K562 (cell line): Measurements from ENCODE around the gene AREL1.
A peak's percentile ranks its signal among the peaks of the same experiment; 100 is the strongest.

Experiments used
- CBX3 ChIP-seq, 2 experiments: IDR thresholded peaks; 1 replicate in 1 of 2; 2 replicates in 1 of 2; pipeline ENCODE4 v1.6.1; 2012; ENCODE audit warnings: inconsistent platforms in 2 of 2, low read length in 2 of 2, borderline replicate concordance in 1 of 2, control low read depth in 1 of 2
- CBX5 ChIP-seq: IDR thresholded peaks from 2 replicates; pipeline ENCODE4 v1.6.1; 2014; ENCODE audit warnings: low read depth, borderline replicate concordance
- CTCF ChIP-seq, 3 experiments: IDR thresholded peaks in 2 of 3; conservative IDR thresholded peaks in 1 of 3; 2 replicates each; pipeline ENCODE4 v1.5.1; 2011 to 2012; ENCODE audit warnings: low read length in 3 of 3, mild to moderate bottlenecking in 3 of 3, control low read depth in 2 of 3, improper control_type of control experiment in 1 of 3, inconsistent platforms in 1 of 3, low read depth in 1 of 3, mixed read lengths in 1 of 3, moderate library complexity in 1 of 3; ENCODE audit not compliant: insufficient read depth in 2 of 3
- EP300 ChIP-seq: IDR thresholded peaks from 2 replicates; pipeline ENCODE4 v1.6.1; 2012; ENCODE audit warnings: low read length, improper control_type of control experiment
- JUNB ChIP-seq: fragments of 450-650 bp; formaldehyde crosslinking; conservative IDR thresholded peaks from 2 replicates; pipeline ENCODE4 v1.4.0; 2020; ENCODE audit warnings: mild to moderate bottlenecking
- KAT8 ChIP-seq: fragments of 450-650 bp; IDR thresholded peaks from 2 replicates; pipeline ENCODE4 v1.6.1; 2016; ENCODE audit warnings: low read depth, mild to moderate bottlenecking
- POLR2A ChIP-seq: fragments of 450-650 bp; conservative IDR thresholded peaks from 2 replicates; pipeline ENCODE4 v1.6.1; 2016
- REST ChIP-seq, 2 experiments: fragments of 450-650 bp; formaldehyde crosslinking in 1 of 2; IDR thresholded peaks; 2 replicates each; pipeline versions ENCODE4 v1.4.0 to v1.6.1; 2014 to 2020; ENCODE audit warnings: mild to moderate bottlenecking in 2 of 2, borderline replicate concordance in 1 of 2, low read depth in 1 of 2
- RNF2 ChIP-seq: sonication (generic); IDR thresholded peaks from 2 replicates; pipeline ENCODE4 v1.6.1; 2016
- XRCC5 ChIP-seq: fragments of 200-400 bp; formaldehyde crosslinking; IDR thresholded peaks from 2 replicates; pipeline ENCODE4 v1.6.1; 2017; ENCODE audit warnings: low read depth, mild to moderate bottlenecking, low read length
- ZMIZ1 ChIP-seq, 2 experiments: fragments of 150-350 bp in 1 of 2; IDR thresholded peaks; 2 replicates each; pipeline ENCODE4 v1.6.1; 2012 to 2016; ENCODE audit warnings: low read depth in 2 of 2, low read length in 2 of 2, mild to moderate bottlenecking in 1 of 2, moderate library complexity in 1 of 2
- TF ChIP-seq, protein P1 (sequence below): fragments of 150-350 bp; IDR thresholded peaks from 2 replicates; pipeline ENCODE4 v1.6.1; 2014; ENCODE audit warnings: low read depth, mild to moderate bottlenecking, low read length, borderline replicate concordance

- no peak for TF ChIP-seq CBX5
- TF ChIP-seq, protein P1, sequence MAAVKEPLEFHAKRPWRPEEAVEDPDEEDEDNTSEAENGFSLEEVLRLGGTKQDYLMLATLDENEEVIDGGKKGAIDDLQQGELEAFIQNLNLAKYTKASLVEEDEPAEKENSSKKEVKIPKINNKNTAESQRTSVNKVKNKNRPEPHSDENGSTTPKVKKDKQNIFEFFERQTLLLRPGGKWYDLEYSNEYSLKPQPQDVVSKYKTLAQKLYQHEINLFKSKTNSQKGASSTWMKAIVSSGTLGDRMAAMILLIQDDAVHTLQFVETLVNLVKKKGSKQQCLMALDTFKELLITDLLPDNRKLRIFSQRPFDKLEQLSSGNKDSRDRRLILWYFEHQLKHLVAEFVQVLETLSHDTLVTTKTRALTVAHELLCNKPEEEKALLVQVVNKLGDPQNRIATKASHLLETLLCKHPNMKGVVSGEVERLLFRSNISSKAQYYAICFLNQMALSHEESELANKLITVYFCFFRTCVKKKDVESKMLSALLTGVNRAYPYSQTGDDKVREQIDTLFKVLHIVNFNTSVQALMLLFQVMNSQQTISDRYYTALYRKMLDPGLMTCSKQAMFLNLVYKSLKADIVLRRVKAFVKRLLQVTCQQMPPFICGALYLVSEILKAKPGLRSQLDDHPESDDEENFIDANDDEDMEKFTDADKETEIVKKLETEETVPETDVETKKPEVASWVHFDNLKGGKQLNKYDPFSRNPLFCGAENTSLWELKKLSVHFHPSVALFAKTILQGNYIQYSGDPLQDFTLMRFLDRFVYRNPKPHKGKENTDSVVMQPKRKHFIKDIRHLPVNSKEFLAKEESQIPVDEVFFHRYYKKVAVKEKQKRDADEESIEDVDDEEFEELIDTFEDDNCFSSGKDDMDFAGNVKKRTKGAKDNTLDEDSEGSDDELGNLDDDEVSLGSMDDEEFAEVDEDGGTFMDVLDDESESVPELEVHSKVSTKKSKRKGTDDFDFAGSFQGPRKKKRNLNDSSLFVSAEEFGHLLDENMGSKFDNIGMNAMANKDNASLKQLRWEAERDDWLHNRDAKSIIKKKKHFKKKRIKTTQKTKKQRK, result no peak
- no peak for TF ChIP-seq XRCC5
- TF ChIP-seq CTCF (IDR thresholded peaks at IDR 0.05 in 2 of 3, conservative IDR thresholded peaks at IDR 0.05 in 1 of 3; ENCODE audit: insufficient read depth in 2 of 3, low read depth in 1 of 3, low read length in 3 of 3), result peak; percentile 46 to 97 (median 84); a peak in 4 of 6 replicates
- TF ChIP-seq POLR2A, result no peak
- no peak for TF ChIP-seq RNF2
- no peak for TF ChIP-seq CBX3 (IDR thresholded peaks at IDR 0.05; ENCODE audit: borderline replicate concordance in 1 of 2, low read length in 2 of 2)
- no peak for TF ChIP-seq JUNB (CRISPR knock-in tag)
- no peak for TF ChIP-seq EP300
- no peak for TF ChIP-seq REST (IDR thresholded peaks at IDR 0.05; ENCODE audit: borderline replicate concordance)
- TF ChIP-seq REST (CRISPR knock-in tag; IDR thresholded peaks at IDR 0.05; ENCODE audit: low read depth), result no peak
- TF ChIP-seq KAT8, result no peak
- no peak for TF ChIP-seq ZMIZ1 (IDR thresholded peaks at IDR 0.05; ENCODE audit: low read depth in 2 of 2, low read length in 2 of 2)
These were observed 100.4 kb downstream of the AREL1 start for GRCh38 chr14:74612350-74613021.
